ENCODE results near the gene ITIH4.
A peak's percentile ranks its signal among the peaks of the same experiment; 100 is the strongest.

The ITIH4 gene

DNA sequence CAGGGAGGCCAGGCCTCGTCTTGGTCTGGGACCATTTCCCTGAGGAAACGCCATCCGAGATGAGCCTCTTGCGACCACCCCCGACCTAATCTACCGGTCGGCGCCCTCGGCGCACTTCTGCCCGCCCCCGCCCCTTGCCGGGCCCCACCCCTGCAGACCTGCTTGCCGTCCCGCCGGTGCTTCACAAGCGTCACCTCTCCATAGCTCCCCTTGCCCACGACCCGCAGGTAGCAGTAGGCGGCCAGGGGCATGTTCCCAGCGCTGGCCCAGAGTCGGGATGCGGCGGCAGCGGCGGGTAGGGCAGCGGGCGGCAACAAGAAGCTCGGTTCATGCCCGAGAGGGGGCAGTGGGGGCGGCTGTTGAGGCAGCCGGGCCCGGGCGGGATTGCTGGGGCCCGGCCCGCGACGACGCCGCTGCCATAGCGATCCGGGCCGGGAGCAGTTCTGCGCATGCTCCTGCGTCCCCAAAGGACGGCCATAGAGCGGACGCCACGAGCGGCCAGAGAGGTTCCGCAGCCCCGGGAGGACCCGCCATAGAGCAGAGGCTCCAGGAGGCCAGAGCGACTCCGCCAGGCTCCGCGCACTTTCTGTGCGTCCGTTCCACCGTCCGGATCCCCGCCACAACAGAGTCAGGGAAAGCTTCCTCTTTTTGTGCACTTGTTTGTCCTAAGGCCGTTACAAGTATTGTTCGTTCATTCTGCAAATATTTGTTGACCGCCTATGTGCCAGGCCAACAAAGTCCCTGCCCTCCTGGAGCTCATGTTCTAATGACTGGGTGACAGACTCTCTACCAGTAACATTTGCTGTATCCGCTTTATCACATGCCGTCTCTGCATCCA lies 59.8 kb downstream of the ITIH4 start, which contains the start of gene NEK4:
TSS of gene NEK4 (minus strand) at position 445 of the 838 bp plus-strand sequence. CDS start at position 251, 194 bp downstream.
- Histone ChIP-seq H3K9me3 (ENCODE audit: control insufficient read depth, low read length) (no peaks in the 10 kb centered on the region), H3K36me3 (ENCODE audit: control insufficient read depth, insufficient read depth, low read length) (peaks cover 6% of the 10 kb centered on the region), H3K27ac (ENCODE audit: insufficient read depth, low read depth, low read length, poor library complexity, severe bottlenecking) (peak within 1 kb of the TSS; percentile 78), H3K27me3 (ENCODE audit: control insufficient read depth, insufficient read depth, low read length, poor library complexity, severe bottlenecking) (no peaks in the 10 kb centered on the region), H3K4me3 (ENCODE audit: insufficient read depth, low read depth, low read length) (peak within 1 kb of the TSS; percentile 74), H3K4me1 (ENCODE audit: control insufficient read depth, insufficient read depth, low read length) (no peaks in the 10 kb centered on the region)
- WGBS, 2 experiments: 1% methylated on average over 67 of the region's 67 CpGs

DNA sequence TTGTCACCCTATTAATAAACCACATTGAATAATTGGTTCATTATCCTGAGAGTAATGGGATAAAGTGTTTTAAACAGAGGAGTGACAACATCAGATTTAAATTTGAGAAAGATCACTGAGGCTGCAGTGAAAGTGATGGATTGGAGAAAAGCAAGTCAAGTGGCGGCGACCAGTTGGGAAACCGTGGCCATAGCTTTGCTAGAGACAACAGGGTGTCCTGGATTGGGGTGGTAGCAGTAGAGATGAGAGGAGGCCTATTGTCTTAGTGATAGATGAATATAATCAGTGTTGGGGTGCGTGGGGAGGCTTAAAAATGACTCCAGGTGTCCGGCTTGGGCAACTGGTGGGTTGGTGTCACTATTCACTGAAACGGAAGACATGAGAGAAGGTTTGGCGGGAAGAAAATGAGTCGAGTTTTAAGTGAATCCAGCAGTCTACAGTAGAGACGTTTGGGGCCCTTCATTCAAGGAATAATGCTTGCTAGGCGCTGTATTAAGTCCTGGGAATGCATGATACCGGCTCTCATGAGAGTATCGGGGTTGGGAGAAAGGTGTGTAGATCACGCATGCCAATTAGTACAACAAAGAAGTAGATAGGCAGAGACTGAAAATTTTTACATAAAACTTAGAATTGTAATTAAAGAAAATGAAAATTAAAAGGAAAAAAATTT lies 60.6 kb downstream of the ITIH4 start:
- Histone ChIP-seq H3K4me3 (ENCODE audit: insufficient read depth, low read depth, low read length) (peak overlapping the region; percentile 74), H3K27ac (ENCODE audit: insufficient read depth, low read depth, low read length, poor library complexity, severe bottlenecking) (no peak overlapping the region), H3K36me3 (ENCODE audit: control insufficient read depth, insufficient read depth, low read length) (peaks cover 13% of the 10 kb centered on the region), H3K9me3 (ENCODE audit: control insufficient read depth, low read length) (no peaks in the 10 kb centered on the region), H3K27me3 (ENCODE audit: control insufficient read depth, insufficient read depth, low read length, poor library complexity, severe bottlenecking) (no peaks in the 10 kb centered on the region), H3K4me1 (ENCODE audit: control insufficient read depth, insufficient read depth, low read length) (no peaks in the 10 kb centered on the region)
- 21 to 22% methylated on average over 13 of the region's 13 CpGs for WGBS, 2 experiments

DNA sequence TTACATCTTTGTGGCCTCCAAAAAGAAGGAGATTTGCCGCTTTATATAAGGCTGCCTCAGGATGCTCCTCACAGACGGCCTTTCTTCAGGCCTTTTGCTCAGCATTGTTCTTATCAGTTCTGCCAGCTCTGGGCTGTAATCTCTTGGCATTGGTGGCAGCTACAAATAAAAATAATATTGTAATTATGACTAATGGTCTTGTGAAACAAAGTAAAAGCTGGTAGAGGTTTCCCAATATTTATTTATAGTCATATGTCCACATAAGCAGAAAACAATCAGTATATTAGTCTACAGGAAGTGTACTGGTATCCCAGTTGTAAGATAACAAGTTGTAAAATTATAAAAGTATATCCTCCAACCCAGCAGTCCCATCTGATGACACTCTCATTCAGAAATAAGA lies 67.0 kb downstream of the ITIH4 start:
- Histone ChIP-seq H3K36me3 (ENCODE audit: control insufficient read depth, insufficient read depth, low read length) (peaks cover 41% of the 10 kb centered on the region), H3K4me3 (ENCODE audit: insufficient read depth, low read depth, low read length) (no peak overlapping the region), H3K27ac (ENCODE audit: insufficient read depth, low read depth, low read length, poor library complexity, severe bottlenecking) (no peak overlapping the region), H3K4me1 (ENCODE audit: control insufficient read depth, insufficient read depth, low read length) (no peaks in the 10 kb centered on the region), H3K9me3 (ENCODE audit: control insufficient read depth, low read length) (no peaks in the 10 kb centered on the region), H3K27me3 (ENCODE audit: control insufficient read depth, insufficient read depth, low read length, poor library complexity, severe bottlenecking) (no peaks in the 10 kb centered on the region)
- 91 to 96% methylated on average over 2 of the region's 2 CpGs for WGBS, 2 experiments
